Measurements from ENCODE around the gene RASSF10. TPM values are rescaled to one million over a fixed set of nuclear protein-coding genes. Genes with fewer than 3 reads are reported as not detected.
A peak's percentile ranks its signal among the peaks of the same experiment; 100 is the strongest.

Gene RASSF10
- total RNA-seq, 2 donors from 2014 or later, result 29.1 to 30.8 TPM

- Mint-ChIP-seq H3K27ac (no peak overlapping the region), H3K4me1 (peaks cover 4% of the 10 kb centered on the region), H3K9me3 (no peaks in the 10 kb centered on the region), H3K27me3 (ENCODE audit: insufficient read depth) (peaks cover 4% of the 10 kb centered on the region), H3K36me3 (ENCODE audit: low read depth) (no peaks in the 10 kb centered on the region), H3K4me3 (no peak overlapping the region)
- TF ChIP-seq CTCF (conservative IDR thresholded peaks at IDR 0.05), result no peak
- H3K27ac ChIP-seq (ENCODE audit: low read depth, low read length), result no peak overlapping the region
- 97 to 100% methylated on average over 6 to 8 of the region's 8 CpGs for WGBS, 2 experiments (ENCODE audit: insufficient coverage in 1 of 2, insufficient read length in 1 of 2)
- no peak overlapping the region for H3K9ac ChIP-seq (ENCODE audit: extremely low read depth, low read length, poor library complexity, severe bottlenecking)
- no peak for DNase-seq
- H3K27me3 ChIP-seq (ENCODE audit: control insufficient read depth, insufficient read depth, low read length, poor library complexity, severe bottlenecking), result peaks cover 3% of the 10 kb centered on the region
- no peak overlapping the region for H3K4me3 ChIP-seq (ENCODE audit: low read length)
- no peaks in the 10 kb centered on the region for H3K9me3 ChIP-seq (ENCODE audit: control insufficient read depth, low read length)
- no peaks in the 10 kb centered on the region for H3K4me1 ChIP-seq (ENCODE audit: control insufficient read depth, insufficient read depth, low read length)
- no peaks in the 10 kb centered on the region for H3K36me3 ChIP-seq (ENCODE audit: control insufficient read depth, insufficient read depth, low read length)
These were observed 22.8 kb upstream of the RASSF10 start for GRCh38 chr11:12986194-12986898.

- Histone ChIP-seq H3K27me3 (ENCODE audit: control insufficient read depth, insufficient read depth, low read length, poor library complexity, severe bottlenecking) (peaks cover 7% of the 10 kb centered on the region), H3K4me1 (ENCODE audit: control insufficient read depth, insufficient read depth, low read length) (no peaks in the 10 kb centered on the region), H3K27ac (ENCODE audit: low read depth, low read length) (peak overlapping the region; percentile 1), H3K36me3 (ENCODE audit: control insufficient read depth, insufficient read depth, low read length) (no peaks in the 10 kb centered on the region), H3K9ac (ENCODE audit: extremely low read depth, low read length, poor library complexity, severe bottlenecking) (no peak overlapping the region), H3K4me3 (ENCODE audit: low read length) (no peak overlapping the region), H3K9me3 (ENCODE audit: control insufficient read depth, low read length) (no peaks in the 10 kb centered on the region)
- TF ChIP-seq CTCF (conservative IDR thresholded peaks at IDR 0.05), result no peak
- 79 to 89% methylated on average over 8 to 13 of the region's 13 CpGs for WGBS, 2 experiments (ENCODE audit: insufficient coverage in 1 of 2, insufficient read length in 1 of 2)
- peak; percentile 50 for DNase-seq
- no peaks in the 10 kb centered on the region for H3K4me1 Mint-ChIP-seq
- no peaks in the 10 kb centered on the region for H3K36me3 Mint-ChIP-seq (ENCODE audit: low read depth)
- no peak overlapping the region for H3K27ac Mint-ChIP-seq
- peaks cover 13% of the 10 kb centered on the region for H3K27me3 Mint-ChIP-seq (ENCODE audit: insufficient read depth)
- no peak overlapping the region for H3K4me3 Mint-ChIP-seq
- no peaks in the 10 kb centered on the region for H3K9me3 Mint-ChIP-seq
These were observed 19.5 kb upstream of the RASSF10 start for GRCh38 chr11:12989428-12990161.

GRCh38 chr11:12990162-12990480, 19.0 kb upstream of the RASSF10 start:
- TF ChIP-seq CTCF (conservative IDR thresholded peaks at IDR 0.05), result no peak
- Mint-ChIP-seq H3K4me3 (no peak overlapping the region), H3K36me3 (ENCODE audit: low read depth) (no peaks in the 10 kb centered on the region), H3K27me3 (ENCODE audit: insufficient read depth) (peaks cover 13% of the 10 kb centered on the region), H3K9me3 (no peaks in the 10 kb centered on the region), H3K27ac (no peak overlapping the region), H3K4me1 (no peaks in the 10 kb centered on the region)
- no peak for DNase-seq
- Histone ChIP-seq H3K36me3 (ENCODE audit: control insufficient read depth, insufficient read depth, low read length) (no peaks in the 10 kb centered on the region), H3K27me3 (ENCODE audit: control insufficient read depth, insufficient read depth, low read length, poor library complexity, severe bottlenecking) (peaks cover 7% of the 10 kb centered on the region), H3K9ac (ENCODE audit: extremely low read depth, low read length, poor library complexity, severe bottlenecking) (no peak overlapping the region), H3K4me3 (ENCODE audit: low read length) (no peak overlapping the region), H3K9me3 (ENCODE audit: control insufficient read depth, low read length) (no peaks in the 10 kb centered on the region), H3K27ac (ENCODE audit: low read depth, low read length) (no peak overlapping the region), H3K4me1 (ENCODE audit: control insufficient read depth, insufficient read depth, low read length) (no peaks in the 10 kb centered on the region)
- no CpG with 5 or more reads among the region's 1 CpG for WGBS, 2 experiments (ENCODE audit: insufficient coverage in 1 of 2, insufficient read length in 1 of 2)
